NCI-H146 (cell line): ENCODE data around the gene LIM2.

ENCODE experiments used
- DNase-seq: peaks from one replicate; lab custom pipeline; 2025; lab: John Stamatoyannopoulos, UW

LIM2 gene

DNA sequence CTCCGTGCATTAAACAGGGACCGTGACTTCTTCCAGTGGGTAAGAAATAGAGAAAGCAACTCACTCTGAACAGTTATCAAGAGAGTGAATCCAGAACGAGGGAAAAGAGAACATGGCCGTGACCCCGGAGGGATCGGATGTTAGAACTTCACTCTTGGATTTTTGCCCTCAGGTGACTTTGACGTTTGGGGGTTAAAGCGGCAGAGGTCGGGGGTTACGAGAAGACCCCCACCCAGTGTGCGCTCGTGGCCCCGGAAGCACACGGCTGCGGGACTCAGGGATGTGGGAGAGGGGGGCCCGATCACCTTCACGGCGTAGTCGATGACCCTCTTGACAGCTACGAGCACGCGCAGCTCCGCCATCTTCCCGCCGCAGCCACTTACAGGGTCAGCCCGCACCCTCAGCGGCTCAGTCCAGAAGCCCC, 21.8 kb downstream of the LIM2 start, which contains the start of gene ETFB:
Gene ETFB (minus strand): TSS at position 424 of the 424 bp plus-strand sequence. CDS start 62 bp downstream, at position 362.
- no peak for DNase-seq

- DNase-seq: no peak
Measured at GRCh38 chr19:51365211-51365964, 22.4 kb downstream of the LIM2 start.

- no peak for DNase-seq
Measured at GRCh38 chr19:51364200-51365106, 23.3 kb downstream of the LIM2 start.

DNA sequence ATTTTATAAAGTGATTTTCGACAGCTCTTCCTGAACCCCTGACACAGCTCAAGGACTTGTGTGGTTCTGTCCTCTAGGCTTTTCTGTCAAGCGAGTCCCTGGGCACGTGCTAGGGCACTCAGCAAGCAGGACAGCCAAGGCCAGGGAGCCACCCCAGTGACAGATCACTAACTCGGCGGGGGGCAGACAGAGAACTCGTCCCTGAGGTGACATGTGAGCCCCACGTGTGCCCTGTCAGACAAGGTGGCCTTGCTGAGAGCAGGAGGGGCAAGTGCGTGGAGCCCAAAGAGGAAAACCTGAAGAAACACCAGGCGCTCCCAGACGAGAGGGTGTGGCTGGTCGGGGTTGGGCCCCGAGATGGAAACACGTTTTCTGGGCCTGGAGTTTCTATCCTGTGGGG, 26.5 kb downstream of the LIM2 start:
- no peak for DNase-seq

DNA sequence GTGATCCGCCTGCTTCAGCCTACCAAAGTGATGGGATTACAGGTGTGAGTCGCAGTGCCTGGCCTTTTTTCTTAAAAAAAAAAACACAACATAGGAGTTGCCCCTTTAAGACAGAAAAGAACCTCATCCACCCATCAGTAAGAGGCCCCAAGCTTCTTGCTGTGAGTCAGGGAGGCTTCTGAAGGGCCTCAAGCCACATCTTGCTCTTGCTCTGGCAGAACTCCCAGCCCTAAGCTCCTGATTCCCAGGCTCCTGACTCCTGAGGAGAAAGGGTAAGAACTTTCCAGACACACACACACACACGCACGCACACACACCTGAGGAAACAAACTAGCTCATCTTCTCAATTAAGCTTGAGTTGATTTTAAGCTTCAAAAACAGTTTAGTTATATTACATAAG, 28.5 kb downstream of the LIM2 start:
- DNase-seq: no peak

GRCh38 chr19:51357952-51358351, 29.8 kb downstream of the LIM2 start:
- no peak for DNase-seq

DNA sequence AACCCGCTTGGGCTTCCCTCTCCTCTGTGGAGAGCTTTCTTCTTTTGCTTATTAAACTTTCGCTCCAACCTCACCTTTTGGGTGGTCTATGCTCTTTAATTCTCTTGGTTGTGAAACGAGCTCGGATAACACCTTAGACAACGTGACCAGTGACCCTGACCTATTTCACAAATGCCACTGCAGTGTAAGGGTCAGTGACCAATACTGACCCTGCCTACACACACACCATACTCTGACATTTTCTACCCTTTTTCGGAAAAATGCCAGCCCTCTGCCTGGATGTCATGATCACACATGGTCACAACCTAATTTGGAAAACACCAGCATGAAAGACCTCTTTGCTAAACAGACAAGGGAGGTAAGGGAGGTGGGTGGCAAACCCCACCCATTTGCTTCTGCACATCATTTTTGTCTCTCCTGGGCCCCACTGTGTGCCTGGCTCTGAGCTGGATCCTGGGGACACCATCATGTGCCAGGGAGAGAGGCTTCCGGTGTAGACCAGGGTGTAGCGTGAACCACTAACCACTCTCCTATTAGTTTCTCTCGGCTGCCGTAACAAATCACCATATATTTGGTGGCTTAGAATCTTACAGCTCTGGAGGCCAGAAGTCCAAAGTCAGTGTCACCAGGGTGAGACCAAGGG, 31.5 kb downstream of the LIM2 start:
- no peak for DNase-seq

DNA sequence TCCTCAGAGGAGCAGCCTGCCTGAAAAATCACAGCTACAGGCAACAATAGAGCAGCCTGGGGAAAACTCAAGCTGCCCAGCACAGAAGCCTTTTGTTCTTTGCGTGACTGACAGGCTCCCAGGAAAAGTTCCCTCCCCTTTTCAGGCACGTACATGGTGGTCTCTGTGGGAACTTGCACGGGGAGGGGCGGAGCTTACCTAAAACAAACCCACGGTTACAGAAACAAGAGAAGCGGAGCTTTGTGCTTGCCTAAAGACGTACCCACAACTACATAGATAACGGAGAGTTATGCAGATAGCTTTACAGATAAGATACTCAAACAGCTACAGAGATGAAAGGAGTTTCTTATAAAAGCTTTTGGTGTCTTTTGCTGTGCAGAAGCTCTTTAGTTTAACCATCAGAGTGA, 33.0 kb downstream of the LIM2 start:
- no peak for DNase-seq

DNA sequence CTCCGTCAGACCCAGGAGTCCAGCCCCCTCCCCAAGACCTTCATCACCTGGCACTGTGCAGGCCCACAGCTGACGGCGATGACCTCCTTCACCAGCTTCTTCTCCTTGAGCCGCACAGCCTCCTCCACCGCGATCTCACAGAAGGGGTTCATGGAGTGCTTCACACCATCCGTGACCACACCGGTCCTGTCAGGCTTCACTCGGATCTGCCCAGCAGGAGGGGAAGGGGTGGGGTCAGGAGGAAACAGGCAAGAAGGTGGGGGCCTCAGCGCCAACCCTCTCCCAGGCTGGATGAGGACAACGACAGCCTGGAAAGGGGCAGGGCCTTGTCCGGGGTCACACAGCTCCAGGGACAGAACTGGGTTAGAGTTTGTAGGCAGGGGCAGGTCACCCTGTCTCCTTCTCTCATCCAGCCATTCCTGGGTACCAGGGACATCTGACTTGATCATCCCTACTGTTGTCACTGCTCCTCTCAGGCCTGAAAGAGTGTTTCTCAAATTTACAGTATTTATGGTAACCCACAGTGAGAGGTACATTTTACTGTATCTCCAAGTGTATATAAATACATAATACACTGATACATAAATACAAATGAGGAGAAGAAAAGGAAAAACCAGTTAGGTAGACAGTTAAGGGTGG, 33.6 kb downstream of the LIM2 start:
- no peak for DNase-seq

DNA sequence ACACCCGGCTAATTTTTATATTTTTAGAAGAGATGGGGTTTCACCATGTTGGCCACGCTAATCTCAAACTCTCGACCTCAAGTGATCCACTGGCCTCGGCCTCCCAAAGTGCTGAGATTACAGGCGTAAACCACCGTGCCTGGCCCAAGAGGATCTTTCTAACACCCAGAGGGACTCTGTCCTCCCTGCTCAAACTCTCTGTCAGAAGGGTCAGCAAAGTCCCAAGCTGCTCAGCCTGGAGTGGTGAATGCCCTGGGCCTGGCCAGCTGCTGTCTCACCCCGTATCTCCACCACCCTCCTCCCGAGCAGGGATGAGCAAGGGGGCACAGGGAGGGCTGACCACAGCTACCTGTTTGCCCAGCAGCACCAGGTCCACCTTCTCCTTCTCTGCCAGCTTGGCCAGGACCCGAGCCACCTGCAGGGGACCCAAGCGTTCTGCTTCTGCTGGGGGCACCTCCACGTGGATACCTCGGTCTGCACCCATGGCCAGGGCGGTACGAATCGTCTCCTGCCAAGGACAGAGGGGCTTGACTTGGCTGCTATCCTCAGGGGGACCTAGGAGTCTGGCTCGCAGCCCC, 34.9 kb downstream of the LIM2 start:
- no peak for DNase-seq

DNA sequence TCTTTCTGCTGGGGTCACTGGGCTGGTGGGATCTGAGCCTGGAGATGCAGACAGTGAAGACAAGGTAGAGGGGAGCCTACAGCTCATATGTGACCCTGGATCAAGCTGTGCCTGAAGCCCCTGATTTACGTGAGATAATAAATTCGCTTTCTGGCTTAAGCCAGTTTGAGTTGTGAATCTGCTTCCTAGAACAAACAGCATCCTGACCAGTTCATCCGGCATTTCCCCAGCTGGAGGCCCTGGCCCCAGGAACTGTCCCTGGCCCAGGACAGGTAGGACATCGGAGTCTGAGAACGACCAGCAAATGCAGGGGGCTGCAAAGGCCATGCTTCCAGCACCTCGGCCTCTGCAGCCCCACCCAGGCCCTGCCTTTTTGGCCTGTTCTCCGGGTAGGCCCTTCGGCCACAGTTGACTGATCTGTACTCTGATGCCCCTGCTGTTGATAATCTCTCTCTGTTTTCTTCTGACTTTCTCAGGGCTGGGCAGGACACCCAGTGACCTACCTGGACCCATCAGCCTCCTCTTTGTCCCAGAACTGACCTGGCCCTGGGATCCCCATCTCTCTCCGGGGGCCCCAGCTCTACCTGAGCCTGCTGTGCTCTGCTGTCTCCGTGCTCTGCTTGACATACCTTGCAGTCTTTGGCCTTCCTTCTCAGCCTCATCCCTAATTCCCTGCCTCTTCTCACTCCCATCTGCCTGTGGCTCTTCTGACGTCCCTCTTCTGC, 36.3 kb downstream of the LIM2 start:
- DNase-seq: no peak

DNA sequence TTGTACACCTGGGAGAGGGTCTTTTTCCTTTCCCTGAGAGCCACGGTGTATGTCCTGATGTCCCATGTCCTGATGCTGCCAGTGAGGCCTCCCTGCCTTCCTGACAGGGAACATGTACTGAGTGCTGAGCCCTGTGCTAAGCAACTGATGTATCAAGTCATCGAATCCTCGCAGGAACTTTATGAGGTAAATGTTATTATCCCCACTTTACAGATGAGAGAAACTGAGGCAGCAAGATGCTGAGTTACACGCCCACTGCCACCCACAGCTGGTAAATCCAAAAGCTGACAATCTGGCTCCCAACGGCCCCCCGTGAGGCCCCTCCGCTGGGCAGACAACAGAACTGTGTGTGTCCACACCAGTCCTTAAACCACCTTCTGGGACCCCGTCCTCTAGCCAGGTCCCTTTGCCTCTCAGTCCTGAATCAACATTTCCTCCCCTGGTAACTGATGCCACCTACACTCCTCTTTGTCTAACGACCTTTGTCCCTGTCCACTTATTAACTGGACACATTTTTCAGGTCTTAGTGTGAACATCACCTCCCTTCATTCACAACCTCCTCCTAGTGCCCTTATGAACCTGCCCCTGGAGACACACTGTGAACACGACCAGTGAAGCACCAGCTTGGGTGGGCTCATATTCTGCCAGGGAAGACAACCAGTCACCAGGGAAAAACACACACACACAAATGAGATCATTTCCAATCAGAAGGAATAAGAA, 40.4 kb downstream of the LIM2 start:
- DNase-seq: no peak

DNA sequence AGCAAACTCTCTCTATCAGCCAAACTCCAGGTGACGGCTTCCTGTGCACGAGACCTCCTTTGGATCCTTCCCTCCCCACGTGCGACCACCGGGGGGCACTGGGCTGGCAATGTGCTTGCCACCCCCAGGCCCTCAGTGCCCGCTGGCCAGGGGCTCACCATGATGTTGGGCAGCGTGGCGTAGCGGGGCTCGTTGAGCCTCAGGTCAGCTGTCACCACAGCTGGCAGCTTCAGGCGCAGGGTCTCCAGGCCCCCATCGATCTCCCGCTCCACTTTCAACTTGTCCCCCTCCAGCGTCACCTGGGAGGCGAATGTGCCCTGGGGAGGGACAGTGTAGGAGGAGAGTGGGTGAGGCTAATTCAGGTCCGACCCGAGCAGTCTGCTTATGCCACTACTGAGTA, 41.0 kb downstream of the LIM2 start:
- no peak for DNase-seq

- no peak for DNase-seq
Measured at GRCh38 chr19:51345076-51345620, 42.6 kb downstream of the LIM2 start.

- DNase-seq: no peak
Measured at GRCh38 chr19:51342631-51343569, 44.9 kb downstream of the LIM2 start.

DNA sequence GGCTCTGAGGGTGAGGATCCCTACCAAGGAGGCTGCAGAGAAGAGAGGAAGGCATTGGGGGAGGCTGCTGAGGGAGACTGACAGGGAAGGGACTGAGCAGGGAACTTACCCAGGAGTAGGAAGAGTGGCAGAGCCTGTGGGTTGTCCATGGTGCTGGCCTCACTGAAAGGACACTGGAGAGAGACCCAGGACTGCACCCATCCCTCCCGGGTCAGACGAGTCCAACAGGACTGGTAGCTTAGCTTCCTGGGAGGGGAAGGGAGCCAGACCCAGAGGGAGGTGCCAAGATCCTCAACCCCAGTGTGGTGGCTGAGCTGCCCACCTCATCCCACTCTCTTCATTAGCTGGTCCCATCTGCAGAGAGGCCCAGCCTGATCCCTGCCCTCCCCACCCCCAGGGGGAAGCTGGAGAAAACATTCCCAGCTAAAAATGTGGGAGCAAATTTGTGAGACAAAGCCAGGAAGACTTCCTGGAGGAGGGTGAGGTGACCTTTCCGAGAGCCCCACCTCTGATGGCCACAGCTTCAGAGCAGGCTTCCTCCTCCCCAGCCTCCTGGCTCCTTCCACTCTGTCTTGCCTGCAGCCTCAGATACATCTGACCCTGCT, 45.7 kb downstream of the LIM2 start, which contains the start of gene VSIG10L:
Gene VSIG10L (minus strand): TSS at position 164 of the 605 bp plus-strand sequence. CDS start 15 bp downstream, at position 149.
- DNase-seq: no peak

GRCh38 chr19:51341066-51341465, 46.7 kb downstream of the LIM2 start:
- DNase-seq: no peak
